NCI-H2196 treated with DMSO at 0.1 percent for 48 hours (cell line): ENCODE results near the gene KLK1.
"Not testable (repeated sequence)": the region's sequence is repeated elsewhere in the genome, so short reads cannot be mapped to it uniquely, and the experiment has no call there.

ENCODE experiments used
- DNase-seq: peaks from one replicate; lab custom pipeline; 2025; ENCODE audit not compliant: unreplicated experiment; lab: John Stamatoyannopoulos, UW

The KLK1 gene

DNA sequence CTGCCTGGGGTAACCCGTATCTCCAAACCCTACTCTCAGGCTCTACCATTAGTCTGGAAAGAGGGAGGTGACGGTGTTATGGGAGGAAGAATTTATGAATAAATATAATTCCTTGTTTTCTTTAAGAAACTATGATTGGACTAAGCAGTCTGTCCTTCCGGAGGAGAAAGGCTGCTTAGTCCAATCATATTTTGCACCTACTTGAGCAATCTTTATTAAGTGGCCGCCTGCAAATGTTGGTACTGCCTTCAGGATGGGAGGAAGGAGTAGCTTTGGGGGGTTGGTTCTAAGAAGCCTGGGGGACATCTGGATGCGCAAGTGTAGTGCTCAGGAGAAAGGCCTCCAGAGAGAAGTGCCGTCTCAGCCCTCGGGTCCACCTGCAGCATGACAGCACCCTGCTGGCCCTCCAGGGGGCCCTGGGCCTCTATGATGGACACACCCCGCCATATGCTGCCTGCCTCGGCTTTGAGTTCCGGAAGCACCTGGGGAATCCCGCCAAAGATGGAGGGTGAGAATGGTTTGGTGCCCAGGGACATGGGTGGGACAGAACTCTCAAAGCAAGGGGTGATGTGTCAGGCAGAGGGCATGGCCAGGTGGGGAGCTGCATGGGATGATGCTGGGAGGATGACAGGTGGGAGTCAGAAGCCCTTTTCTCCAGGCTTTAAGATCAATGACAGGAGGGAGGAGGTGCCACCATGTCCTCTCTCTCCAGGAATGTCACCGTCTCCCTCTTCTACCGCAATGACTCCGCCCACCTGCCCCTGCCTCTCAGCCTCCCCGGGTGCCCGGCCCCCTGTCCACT, 29.3 kb downstream of the KLK1 start:
- no peak for DNase-seq

DNA sequence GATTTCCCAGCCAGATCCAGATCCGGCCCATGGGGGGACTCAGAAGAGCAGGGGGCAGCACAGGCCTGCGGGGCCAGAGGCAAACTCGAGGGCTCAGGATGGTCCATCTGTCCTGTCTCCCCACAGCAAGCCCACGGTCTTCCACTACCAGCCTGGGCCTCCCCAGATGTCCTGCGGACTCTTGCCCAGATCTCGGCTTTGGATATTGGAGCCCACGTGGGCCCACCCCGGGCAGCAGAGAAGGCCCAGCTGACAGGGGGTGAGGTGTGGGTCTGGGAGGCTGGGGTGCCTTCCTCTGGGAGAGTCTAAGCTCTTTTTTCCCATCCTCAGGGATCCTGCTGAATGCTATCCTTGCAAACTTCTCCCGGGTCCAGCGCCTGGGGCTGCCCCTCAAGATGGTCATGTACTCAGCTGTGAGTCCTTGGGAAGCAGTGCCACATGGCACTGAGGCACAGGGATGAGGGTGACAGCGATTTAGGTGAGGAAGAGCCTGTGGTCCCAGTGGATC, 30.0 kb downstream of the KLK1 start:
- no peak for DNase-seq

DNA sequence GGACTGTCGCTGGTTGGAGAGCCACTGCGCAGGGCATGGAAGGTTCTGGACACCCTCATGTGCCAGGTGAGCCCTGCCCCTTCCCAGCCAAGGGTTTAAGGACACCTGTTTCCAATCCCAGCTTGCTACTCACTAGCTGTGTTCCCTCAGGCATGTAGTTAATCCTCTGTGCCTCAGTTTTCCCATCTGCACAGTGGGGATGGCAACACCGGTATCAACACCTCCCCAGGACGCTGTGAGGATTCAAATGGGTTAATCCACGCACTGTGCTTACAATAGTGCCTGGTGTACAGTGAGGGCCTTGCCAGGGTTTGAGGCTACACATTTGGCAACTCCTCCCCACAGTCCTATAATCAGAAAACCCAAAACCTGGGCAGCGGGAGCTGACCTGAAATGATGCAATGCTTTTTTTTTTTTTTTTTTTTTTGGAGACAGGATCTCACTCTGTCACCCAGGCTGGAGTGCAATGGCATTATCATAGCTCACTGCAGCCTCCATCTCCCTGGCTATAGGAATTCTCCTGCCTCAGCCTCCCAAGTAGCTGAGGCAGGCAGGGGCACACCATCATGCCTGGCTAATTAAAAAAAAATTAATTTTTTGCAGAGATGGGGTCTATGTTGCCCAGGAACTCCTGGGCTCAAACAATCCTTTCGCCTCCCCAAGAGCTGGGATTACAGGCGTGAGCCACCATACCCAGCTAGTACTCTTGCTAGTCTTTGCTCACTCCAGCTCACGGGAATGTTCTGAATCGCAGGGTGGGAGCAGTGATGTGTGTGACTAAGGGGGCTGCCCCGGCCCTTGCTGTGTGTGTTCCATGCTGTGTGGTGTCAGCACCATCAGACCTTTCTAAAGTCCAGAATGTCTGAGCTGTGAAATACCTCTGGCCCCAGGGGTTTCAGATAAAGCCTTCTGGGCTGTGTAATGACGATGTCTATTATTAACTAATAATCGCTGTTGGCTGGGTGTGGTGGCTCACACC, 31.0 kb downstream of the KLK1 start:
- no peak for DNase-seq

DNA sequence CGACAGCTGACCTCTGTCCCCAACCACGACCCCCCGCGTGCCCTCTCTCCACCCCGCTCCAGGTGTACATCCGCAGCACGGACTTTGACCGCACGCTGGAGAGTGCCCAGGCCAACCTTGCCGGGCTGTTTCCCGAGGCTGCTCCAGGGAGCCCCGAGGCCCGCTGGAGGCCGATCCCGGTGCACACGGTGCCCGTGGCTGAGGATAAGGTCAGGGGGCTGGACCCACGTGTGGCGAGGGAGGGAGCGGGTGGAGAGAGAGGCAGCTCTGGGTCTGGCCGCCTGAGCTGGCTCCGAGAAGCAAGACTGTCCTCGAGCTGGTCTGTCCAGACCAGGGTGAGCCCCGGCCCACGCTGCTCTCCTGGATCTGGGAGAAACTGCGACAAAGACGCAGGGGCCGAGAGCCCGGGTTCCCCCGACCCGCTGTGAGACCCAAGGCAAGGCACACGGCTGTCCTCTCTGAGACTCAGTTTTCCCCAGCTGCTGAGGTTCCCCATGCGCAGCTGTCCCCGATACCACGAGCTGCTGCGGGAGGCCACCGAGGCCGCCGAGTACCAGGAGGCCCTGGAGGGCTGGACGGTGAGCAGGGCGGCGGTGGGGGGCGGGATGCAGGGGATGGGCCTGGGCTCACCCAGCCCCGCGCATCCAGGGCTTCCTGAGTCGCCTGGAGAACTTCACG, 31.9 kb downstream of the KLK1 start:
- DNase-seq = no peak

DNA sequence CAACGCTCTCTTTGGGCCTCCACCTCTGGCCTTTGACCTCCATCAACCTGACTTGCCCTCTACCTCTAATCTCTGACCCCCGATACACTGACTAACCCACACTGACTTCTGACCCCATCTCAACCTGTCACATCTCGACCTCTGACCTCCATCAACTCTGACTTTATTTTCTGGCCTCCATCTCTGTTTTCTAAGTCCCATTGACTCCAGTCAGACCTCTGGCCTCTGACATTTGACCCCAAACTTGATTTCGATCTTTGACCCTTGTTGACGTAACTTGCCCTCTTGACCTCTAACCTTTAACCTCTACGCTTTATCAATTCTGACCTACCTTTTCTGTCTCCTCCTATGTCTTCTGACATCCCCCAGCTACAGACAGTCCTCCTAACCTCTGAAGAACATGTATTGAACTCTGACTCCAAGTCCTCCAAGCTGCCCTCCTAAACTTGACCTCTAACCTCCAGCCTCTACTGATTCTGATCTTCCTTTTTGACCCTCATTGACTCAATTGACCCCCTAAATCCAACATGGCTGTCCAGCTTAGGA, 32.6 kb downstream of the KLK1 start:
- DNase-seq = no peak

DNA sequence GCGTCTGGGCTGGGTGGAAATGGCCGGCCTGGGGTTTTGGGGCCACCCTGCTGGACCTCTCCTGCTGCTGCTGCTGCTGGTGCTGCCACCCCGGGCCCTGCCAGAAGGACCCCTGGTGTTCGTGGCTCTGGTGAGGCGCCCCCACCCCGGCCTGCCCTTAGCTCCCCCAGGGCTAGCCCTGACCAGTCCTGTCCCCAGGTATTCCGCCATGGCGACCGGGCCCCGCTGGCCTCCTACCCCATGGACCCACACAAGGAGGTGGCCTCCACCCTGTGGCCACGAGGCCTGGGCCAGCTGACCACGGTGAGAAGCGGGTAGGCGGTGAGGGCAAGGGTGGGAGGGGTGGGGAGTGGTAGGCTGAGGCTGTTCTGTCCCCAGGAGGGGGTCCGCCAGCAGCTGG, 33.2 kb downstream of the KLK1 start, which contains the start of gene ACP4:
Gene ACP4, plus strand, starts transcription at position 20 of the 400 bp plus-strand sequence. Its CDS starts 0 bp downstream, at position 20.
- DNase-seq = no peak

DNA sequence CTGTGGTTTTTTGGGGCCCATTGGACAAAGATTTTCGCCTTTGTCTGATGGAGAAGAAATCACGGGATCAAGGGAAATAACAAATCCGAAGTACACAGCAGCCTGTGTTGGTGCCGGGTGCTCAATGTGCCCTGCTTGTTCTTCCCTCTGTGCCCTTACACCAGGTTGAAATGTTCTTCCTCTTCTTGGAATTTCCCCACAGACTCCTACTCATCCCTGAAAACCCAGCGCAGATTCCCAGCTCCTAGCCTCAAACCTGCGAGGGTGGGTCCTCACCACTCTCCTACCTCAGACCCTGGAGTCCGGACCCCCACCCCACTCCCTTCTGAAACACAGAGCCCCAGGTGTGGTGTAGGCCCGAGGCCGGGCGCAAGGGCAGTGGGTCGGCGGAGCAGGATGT, 38.3 kb downstream of the KLK1 start:
- DNase-seq = no peak

DNA sequence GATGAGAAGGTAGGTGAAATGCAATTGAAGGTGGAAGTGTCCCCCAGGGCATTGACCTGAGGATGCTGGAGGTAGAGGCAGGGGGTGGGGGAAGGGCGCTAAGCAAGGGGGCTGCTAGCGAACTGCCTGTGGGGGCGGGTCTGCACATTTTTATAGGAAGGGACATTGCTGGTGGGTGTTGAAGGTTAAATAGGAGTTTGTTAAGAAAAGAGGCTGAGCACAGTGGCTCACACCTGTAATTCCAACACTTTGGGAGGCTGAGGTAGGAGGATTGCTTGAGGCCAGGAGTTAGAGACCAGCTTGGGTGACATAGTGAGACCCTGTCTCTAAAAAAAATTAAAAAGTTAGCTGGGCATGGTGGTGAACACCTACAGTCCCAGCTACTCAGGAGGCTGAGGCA, 38.9 kb downstream of the KLK1 start:
- no peak for DNase-seq

DNA sequence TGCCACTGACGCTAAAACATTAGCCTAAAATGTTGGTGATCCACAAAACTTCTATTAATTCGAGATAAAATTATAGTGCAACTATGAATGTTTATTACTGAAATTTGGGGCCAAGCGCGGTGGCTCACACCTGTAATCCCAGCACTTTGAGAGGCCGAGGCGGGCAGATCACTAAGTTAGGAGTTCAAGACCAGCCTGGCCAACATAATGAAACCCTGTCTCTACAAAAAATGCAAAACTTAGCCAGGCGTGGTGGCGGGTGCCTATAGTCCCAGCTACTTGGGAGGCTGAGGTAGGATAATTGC, 39.8 kb downstream of the KLK1 start:
- DNase-seq = not testable (repeated sequence)

DNA sequence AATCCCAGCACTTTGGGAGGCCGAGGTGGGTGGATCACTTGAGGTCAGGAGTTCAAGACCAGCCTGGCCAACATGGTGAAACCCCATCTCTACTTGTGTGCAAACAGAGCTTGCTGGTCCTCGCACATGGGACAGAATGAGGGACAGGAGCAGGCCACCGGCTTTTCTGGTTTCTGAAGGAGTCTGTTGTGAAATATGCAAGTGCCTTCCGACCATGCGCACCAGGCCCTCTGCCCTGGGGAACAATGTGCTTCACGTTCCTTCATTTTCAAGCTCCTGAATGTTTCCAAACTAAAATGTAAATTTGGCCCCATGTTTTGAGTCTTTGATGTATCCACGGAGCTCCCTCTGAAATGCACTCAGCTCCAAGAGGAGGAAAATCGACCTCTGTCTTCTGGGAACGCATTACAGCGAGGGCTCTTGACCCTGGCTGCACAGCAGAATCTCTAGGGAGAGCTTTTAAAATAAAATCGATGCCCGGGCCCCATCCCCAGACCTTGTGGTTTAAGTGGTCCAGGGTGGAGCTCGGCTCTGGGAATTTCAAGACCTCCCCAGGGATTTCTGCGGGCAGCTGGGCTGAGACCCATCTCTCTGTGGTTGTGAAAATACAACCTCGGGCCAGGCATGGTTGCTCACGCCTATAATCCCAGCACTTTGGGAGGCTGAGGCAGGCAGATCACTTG, 42.7 kb downstream of the KLK1 start:
- DNase-seq = no peak

DNA sequence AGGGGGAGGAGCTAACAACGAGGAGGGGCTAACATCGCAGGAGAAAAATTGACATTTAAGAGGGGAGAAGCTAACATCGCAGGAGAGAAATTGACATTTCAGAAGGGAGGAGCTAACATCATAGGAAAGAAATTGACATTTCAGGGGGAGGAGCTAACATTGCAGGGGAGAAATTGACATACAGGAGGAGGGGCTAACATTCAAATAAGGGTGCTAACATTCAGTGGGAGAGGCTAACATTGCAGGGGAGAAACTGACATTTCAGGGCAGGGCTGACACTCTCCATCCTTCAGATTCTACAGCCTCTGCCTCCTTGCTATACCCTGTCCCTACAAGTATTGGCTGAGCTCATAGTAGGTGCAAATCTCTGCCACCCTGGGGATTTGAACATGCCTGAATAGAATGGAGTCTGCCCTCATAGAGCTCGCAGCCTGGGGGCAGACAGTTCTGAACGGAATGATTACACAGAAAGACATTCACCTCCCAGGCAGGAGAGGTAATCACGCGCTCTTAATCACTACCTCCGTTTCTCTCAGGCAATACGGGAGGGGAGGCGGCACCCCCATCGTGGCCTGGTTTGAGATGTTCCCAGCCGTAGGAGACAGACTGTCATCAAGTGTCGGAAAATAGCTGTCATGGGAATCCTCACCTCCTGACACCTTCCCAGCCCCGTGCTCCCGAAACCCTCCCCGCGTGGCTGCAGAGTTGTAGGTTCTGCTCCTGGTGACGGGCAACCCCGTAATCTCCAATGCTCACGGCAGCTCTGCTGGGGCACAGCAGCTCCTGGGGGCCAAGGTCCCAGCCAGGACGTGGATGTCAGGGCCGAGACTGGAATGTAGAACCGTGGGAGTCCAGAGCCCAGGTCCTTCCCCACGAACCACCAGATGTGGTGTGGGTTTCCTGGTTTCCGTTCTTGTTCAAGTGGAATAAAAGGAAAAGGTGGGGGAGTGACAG, 43.8 kb downstream of the KLK1 start:
- no peak for DNase-seq

DNA sequence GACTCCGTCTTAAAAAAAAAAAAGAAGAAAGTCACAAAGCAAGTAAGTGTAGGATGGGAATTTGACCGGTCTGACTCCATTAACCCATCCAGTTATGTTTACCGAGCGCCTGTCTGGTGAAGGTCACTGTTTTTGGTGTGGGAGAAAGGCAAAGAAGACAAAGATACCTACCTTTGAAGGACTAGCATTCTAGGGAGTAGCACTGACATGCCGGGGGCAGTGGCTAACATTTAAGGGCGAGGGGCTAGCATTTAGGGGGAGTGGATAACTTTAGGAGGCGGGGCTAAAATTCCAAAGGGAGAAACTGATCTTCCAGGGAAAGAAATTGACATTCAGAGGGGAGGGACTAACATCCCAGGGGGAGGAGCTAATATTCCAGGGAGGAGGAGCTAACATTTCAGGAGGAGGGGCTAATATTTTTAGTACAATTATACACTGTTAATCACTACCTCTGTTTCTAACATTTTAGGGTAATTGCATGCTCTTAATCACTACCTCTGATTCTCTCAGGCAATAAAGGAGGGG, 44.6 kb downstream of the KLK1 start:
- DNase-seq = no peak

DNA sequence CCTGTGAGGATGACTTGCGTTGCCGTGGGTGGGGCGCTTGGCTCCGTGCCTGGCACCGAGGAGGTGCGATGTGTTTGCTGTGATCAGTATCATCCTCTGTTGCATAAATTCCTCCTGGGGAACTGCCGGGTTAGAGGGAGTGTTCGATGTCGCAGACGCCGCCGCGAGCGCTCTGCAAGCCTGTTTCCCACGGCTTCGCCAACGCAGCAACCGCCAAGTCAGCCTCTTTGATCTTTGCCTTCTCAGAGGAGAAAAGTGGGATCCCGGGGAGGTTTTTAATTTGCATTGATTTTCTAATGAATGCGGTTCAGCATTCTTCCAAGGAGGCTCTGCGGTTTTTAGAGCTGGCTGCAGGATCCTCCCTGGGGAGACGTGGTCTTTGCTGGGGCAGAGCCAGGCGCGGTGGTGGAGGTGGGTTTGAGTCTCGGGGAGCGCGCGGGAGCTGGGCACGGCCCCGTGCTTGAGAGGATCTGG, 45.7 kb downstream of the KLK1 start:
- no peak for DNase-seq

DNA sequence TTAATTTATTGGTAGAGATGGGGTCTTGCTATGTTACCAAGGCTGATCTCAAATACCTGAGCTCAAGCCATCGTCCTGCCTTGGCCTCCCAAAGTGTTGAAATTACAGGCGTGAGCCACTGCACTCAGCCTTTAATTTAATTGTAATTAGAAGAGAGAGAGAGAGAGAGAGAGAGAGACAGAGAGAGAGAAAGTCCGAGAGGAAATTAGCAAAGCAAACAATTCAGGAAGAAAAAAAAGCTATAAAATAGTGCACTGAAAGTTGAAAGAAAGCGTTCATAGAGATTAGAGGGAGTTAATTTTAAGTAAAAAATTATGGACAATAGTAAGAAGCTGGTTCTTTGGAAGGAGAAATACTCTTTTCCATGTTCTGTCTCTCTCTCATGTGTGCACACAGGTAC, 46.3 kb downstream of the KLK1 start:
- no peak for DNase-seq

DNA sequence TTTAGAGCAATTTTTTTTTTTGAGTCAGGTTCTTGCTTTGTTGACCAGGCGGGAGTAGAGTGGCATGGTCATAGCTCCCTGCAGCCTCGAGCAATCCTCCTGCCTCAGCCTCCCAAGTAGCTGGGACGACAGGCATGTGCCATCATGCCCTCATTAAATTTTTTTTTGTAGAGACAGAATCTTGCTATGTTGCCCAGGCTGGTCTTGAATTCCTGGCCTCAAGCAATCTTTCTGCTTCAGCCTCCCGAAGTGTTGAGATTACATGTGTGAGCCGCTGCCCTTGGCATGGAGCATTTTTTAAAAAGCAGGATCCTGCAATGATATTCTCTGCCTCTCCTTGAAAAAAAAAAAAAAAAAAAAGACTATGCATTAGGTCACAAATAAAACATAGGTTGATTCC, 47.5 kb downstream of the KLK1 start:
- DNase-seq = no peak

DNA sequence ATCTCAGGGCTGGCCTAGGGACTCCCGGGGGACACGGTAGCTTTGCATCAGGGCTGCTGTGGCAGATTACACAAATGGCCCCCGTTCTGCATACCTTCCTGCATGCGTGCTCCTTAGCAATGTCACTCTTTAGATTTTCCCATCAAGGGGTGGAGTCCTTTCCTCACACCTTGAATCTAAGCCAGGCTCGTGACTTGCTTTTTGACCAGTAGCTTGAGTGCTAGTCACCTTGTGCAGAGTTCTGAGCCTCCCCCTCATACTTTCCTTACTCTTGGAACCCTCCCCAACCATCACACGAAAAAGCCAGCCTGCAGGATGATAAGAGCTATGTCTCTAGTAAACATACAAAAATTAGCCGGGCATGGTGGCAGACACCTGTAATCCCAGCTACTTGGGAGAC, 50.1 kb downstream of the KLK1 start:
- DNase-seq = not testable (repeated sequence)

DNA sequence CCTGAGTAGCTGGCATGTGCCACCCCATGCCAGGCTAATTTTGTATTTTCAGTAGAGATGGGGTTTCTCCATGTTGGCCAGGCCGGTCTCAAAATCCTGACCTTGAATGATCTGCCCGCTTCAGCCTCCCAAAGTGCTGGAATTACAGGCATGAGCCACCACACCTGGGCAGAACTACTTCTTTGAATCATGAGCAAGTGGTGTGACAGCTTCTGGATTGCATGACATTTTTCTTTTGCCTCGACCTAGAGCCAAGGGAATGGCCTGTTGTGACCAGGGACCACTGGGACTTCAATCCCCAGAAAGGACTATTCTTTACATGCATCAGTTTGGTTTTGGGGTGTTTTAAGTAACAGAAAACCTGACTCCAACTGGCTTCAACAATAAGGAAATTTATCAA, 50.7 kb downstream of the KLK1 start:
- DNase-seq = not testable (repeated sequence)

DNA sequence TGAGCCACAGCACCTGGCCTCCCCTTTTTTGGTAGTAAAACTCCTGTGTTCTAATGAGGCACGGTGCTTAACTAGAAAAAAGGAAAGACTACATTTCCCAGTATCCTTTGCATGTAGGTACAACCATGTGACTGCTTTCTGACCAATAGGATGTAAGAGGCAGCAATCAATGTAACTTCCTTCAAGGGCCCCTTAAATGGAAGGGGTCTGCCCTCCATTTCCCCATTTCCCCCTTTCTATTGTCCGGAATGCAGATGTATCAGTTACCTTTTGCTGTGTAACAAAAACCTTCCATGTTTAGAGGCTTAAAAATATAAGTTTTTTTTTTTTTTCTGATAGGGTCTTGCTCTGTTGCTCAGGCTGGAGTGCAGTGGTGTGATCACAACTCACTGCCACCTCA, 51.1 kb downstream of the KLK1 start:
- DNase-seq = no peak

DNA sequence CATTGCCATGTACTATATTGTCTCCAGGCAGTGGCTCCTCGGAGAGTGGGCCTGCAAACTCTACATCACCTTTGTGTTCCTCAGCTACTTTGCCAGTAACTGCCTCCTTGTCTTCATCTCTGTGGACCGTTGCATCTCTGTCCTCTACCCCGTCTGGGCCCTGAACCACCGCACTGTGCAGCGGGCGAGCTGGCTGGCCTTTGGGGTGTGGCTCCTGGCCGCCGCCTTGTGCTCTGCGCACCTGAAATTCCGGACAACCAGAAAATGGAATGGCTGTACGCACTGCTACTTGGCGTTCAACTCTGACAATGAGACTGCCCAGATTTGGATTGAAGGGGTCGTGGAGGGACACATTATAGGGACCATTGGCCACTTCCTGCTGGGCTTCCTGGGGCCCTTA, 52.7 kb downstream of the KLK1 start:
- no peak for DNase-seq
